CD1c-positive myeloid dendritic cell (primary cell): Measurements from ENCODE around the gene FUT3.
"Not testable (repeated sequence)": the region's sequence is repeated elsewhere in the genome, so short reads cannot be mapped to it uniquely, and the experiment has no call there.

Experiments
- DNase-seq: peaks from one replicate; pipeline ENCODE4 v3.0.0-alpha.2; 2016; ENCODE audit errors: extremely low spot score

The FUT3 gene

GRCh38 chr19:5851302-5851701, at the start of gene FUT3:
Gene FUT3 (minus strand): TSS chr19:5851449.
- no peak for DNase-seq

- DNase-seq, result no peak
Measured at GRCh38 chr19:5900976-5901375, 49.7 kb upstream of the FUT3 start.

GRCh38 chr19:5899728-5900526, 48.7 kb upstream of the FUT3 start:
- no peak for DNase-seq

GRCh38 chr19:5897189-5897969, 46.1 kb upstream of the FUT3 start:
- DNase-seq, result no peak

GRCh38 chr19:5896365-5897076, 45.3 kb upstream of the FUT3 start:
- no peak for DNase-seq

GRCh38 chr19:5895890-5896289, 44.6 kb upstream of the FUT3 start:
- no peak for DNase-seq

GRCh38 chr19:5895409-5895808, 44.2 kb upstream of the FUT3 start:
- no peak for DNase-seq

- no peak for DNase-seq
Measured at GRCh38 chr19:5894704-5895349, 43.6 kb upstream of the FUT3 start.

- no peak for DNase-seq
Measured at GRCh38 chr19:5893907-5894703, 42.9 kb upstream of the FUT3 start.

- DNase-seq, result no peak
Measured at GRCh38 chr19:5893296-5893903, 42.2 kb upstream of the FUT3 start.

- no peak for DNase-seq
Measured at GRCh38 chr19:5892772-5893275, 41.6 kb upstream of the FUT3 start.

- peak; percentile 39 for DNase-seq
Measured at GRCh38 chr19:5891938-5892771, 40.9 kb upstream of the FUT3 start.

- no peak for DNase-seq
Measured at GRCh38 chr19:5891572-5891937, 40.3 kb upstream of the FUT3 start.

GRCh38 chr19:5890099-5890498, 38.9 kb upstream of the FUT3 start:
- no peak for DNase-seq

GRCh38 chr19:5889288-5889971, 38.2 kb upstream of the FUT3 start:
- DNase-seq, result no peak

GRCh38 chr19:5884065-5884811, 33.0 kb upstream of the FUT3 start:
- peak; percentile 56 for DNase-seq

GRCh38 chr19:5883157-5883873, 32.1 kb upstream of the FUT3 start:
- not testable (repeated sequence) for DNase-seq
